Nephron progenitor cell (in vitro differentiated cells): ENCODE measurements around the gene BTNL8.

ENCODE experiments used
- DNase-seq: peaks from one replicate; pipeline ENCODE4 v3.0.0; 2021
- H3K27ac Mint-ChIP-seq: 2 replicates; pipeline ENCODE4 v1.8.0; 2021; ENCODE audit warnings: mild to moderate bottlenecking, moderate library complexity, mixed read lengths
- H3K27me3 Mint-ChIP-seq: 2 replicates; pipeline ENCODE4 v1.8.0; 2021; ENCODE audit warnings: mild to moderate bottlenecking, low read depth, mixed read lengths; ENCODE audit not compliant: poor library complexity
- H3K36me3 Mint-ChIP-seq: 2 replicates; pipeline ENCODE4 v1.8.0; 2021; ENCODE audit warnings: low read depth, mixed read lengths
- H3K4me1 Mint-ChIP-seq: 2 replicates; pipeline ENCODE4 v1.8.0; 2021; ENCODE audit warnings: mixed read lengths
- H3K4me3 Mint-ChIP-seq: 2 replicates; pipeline ENCODE4 v1.8.0; 2021; ENCODE audit warnings: mild to moderate bottlenecking, moderate library complexity, mixed read lengths
- H3K9me3 Mint-ChIP-seq: 2 replicates; pipeline ENCODE4 v1.8.0; 2021; ENCODE audit warnings: mild to moderate bottlenecking, moderate library complexity, mixed read lengths
- CTCF ChIP-seq: fragments of 200-600 bp; sonication (generic); IDR thresholded peaks from 2 replicates; pipeline ENCODE4 v1.5.0; 2021; ENCODE audit warnings: antibody characterized with exemption

The BTNL8 gene

DNA sequence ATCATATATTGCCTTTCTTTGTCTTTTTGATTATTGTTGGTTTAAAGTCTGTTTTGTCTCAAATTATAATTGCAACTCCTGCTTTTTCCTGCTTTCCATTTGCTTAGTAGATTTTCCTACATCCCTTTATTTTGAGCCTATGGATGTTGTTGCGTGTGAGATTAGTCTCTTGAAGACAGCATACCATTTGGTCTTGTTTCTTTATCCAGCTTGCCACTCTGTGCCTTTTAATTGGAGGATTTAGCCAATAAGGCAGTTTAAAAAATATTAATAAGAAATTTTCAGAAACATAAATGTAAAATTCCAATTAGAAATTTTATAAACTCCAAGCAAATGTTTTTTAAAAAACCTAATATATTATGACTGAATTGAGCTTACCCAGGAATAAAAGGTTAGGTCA, 24.0 kb downstream of the BTNL8 start:
- TF ChIP-seq CTCF = no peak
- Mint-ChIP-seq H3K9me3 (peaks cover 46% of the 10 kb centered on the region), H3K4me3 (no peak overlapping the region), H3K4me1 (no peaks in the 10 kb centered on the region), H3K27ac (no peak overlapping the region), H3K36me3 (no peaks in the 10 kb centered on the region), H3K27me3 (peaks cover 35% of the 10 kb centered on the region)
- no peak for DNase-seq

DNA sequence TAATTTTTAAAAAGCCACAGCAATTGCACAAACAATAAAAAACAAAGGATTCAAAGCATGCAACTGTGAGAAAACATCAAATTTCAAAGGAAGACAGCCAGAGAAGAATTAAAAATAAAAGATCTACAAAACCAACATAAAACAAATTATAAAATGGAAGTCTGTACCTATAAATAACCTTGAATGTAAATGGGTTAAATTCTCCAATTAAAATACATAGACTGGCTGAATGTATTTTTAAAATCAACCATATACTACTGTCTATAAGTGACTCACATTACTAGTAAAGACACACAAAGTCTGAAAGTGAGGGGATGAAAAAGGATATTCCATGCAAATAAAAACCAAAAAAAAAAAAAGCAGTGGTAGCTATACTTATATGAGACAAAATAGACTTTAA, 33.7 kb downstream of the BTNL8 start:
- no peaks in the 10 kb centered on the region for H3K4me1 Mint-ChIP-seq
- no peak overlapping the region for H3K27ac Mint-ChIP-seq
- H3K36me3 Mint-ChIP-seq = no peaks in the 10 kb centered on the region
- no peak overlapping the region for H3K4me3 Mint-ChIP-seq
- no peak for TF ChIP-seq CTCF
- H3K9me3 Mint-ChIP-seq = peaks cover 59% of the 10 kb centered on the region
- H3K27me3 Mint-ChIP-seq = peaks cover 39% of the 10 kb centered on the region
- DNase-seq = no peak

DNA sequence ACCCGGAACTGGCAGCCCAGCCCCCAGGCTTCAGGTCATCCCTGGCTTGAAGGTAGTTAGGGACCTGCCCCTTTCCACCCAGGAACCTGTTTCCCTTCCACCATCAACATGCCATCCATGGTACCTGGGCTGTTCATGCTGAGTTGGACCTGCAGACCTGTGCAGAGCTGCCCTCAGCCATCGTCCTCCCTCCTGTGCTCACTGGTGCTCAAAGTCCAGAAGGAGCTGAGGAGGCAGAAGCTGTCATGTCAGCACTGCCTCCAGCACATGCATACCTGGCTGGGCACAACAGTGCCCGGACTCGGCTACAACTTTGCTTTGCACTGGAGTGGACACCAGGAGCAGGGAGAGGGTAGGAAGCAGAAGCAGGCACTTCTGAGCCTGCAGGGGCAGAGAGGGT, 36.2 kb downstream of the BTNL8 start:
- H3K27me3 Mint-ChIP-seq = peaks cover 29% of the 10 kb centered on the region
- no peaks in the 10 kb centered on the region for H3K4me1 Mint-ChIP-seq
- H3K4me3 Mint-ChIP-seq = no peak overlapping the region
- no peak for DNase-seq
- no peaks in the 10 kb centered on the region for H3K36me3 Mint-ChIP-seq
- H3K27ac Mint-ChIP-seq = no peak overlapping the region
- TF ChIP-seq CTCF = no peak
- H3K9me3 Mint-ChIP-seq = peaks cover 64% of the 10 kb centered on the region

GRCh38 chr5:180938294-180938693, 39.3 kb downstream of the BTNL8 start:
- Mint-ChIP-seq H3K27me3 (peaks cover 42% of the 10 kb centered on the region), H3K4me1 (no peaks in the 10 kb centered on the region), H3K9me3 (peaks cover 57% of the 10 kb centered on the region), H3K4me3 (no peak overlapping the region), H3K27ac (no peak overlapping the region), H3K36me3 (no peaks in the 10 kb centered on the region)
- TF ChIP-seq CTCF = no peak
- no peak for DNase-seq

DNA sequence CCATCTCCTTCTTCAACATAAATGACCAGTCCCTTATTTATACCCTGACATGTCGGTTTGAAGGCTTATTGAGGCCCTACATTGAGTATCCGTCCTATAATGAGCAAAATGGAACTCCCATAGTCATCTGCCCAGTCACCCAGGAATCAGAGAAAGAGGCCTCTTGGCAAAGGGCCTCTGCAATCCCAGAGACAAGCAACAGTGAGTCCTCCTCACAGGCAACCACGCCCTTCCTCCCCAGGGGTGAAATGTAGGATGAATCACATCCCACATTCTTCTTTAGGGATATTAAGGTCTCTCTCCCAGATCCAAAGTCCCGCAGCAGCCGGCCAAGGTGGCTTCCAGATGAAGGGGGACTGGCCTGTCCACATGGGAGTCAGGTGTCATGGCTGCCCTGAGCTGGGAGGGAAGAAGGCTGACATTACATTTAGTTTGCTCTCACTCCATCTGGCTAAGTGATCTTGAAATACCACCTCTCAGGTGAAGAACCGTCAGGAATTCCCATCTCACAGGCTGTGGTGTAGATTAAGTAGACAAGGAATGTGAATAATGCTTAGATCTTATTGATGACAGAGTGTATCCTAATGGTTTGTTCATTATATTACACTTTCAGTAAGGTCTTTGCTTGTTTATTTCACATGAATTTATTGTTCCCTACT, 51.5 kb downstream of the BTNL8 start:
- no peaks in the 10 kb centered on the region for H3K36me3 Mint-ChIP-seq
- no peaks in the 10 kb centered on the region for H3K9me3 Mint-ChIP-seq
- H3K4me3 Mint-ChIP-seq = no peak overlapping the region
- no peak for DNase-seq
- TF ChIP-seq CTCF = no peak
- peaks cover 21% of the 10 kb centered on the region for H3K27me3 Mint-ChIP-seq
- no peak overlapping the region for H3K27ac Mint-ChIP-seq
- no peaks in the 10 kb centered on the region for H3K4me1 Mint-ChIP-seq

DNA sequence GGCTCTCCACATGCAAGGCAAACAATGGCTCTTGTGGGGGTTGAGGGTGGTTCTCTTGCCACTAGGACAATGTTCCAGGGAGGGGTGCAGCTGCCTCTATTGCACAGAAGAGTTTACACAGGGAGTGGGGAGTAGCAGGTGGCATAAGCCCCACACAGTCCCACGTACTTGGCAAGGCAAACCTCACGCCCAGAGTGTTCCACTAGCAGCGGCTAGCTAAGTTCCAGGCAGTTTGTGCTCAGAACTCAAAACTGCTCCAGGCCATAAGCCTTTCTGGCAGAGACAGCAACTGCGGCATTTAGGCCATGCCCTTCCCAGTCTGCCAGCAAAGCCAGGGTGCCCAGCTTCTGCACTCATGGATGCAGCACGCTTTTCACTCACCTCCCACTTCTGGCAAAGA, 60.7 kb downstream of the BTNL8 start:
- H3K27ac Mint-ChIP-seq = no peak overlapping the region
- no peaks in the 10 kb centered on the region for H3K36me3 Mint-ChIP-seq
- TF ChIP-seq CTCF = no peak
- H3K4me3 Mint-ChIP-seq = no peak overlapping the region
- no peak for DNase-seq
- no peaks in the 10 kb centered on the region for H3K9me3 Mint-ChIP-seq
- H3K27me3 Mint-ChIP-seq = peaks cover 5% of the 10 kb centered on the region
- H3K4me1 Mint-ChIP-seq = no peaks in the 10 kb centered on the region
